Heart right ventricle (tissue), 16 donors: Measurements from ENCODE around the gene VPS13C. TPM values are rescaled to one million over a fixed set of nuclear protein-coding genes. Genes with fewer than 3 reads are reported as not detected.
A peak's percentile ranks its signal among the peaks of the same experiment; 100 is the strongest.
"Not testable (repeated sequence)": the region's sequence is repeated elsewhere in the genome, so short reads cannot be mapped to it uniquely, and the experiment has no call there.

Experiments used
- ATAC-seq, 8 donors: fragments of 200-7000 bp; cut with Tn5 transposase; one replicate each; pipeline ENCODE4 v1.9.1; 2020; ENCODE audit warnings: mild to moderate bottlenecking in 8 of 8, moderate library complexity in 8 of 8, moderate number of reproducible peaks in 1 of 8
- DNase-seq, 2 donors: peaks; one replicate each; pipeline ENCODE4 v3.0.0-alpha.2; 2020
- H3K27ac ChIP-seq, 10 donors: fragments of 200-600 bp; sonication (generic) in 2 of 10; one replicate each; pipeline versions ENCODE4 v1.5.0 to v1.8.0; 2020 to 2022; ENCODE audit warnings: mild to moderate bottlenecking in 3 of 10
- H3K27me3 ChIP-seq, 7 donors: fragments of 200-600 bp; one replicate each; pipeline ENCODE4 v1.8.0; 2021 to 2022; ENCODE audit warnings: mild to moderate bottlenecking in 2 of 7
- H3K36me3 ChIP-seq, 9 donors: fragments of 200-600 bp; sonication (generic) in 1 of 9; one replicate each; pipeline versions ENCODE4 v1.5.0 to v1.8.0; 2020 to 2022; ENCODE audit warnings: mild to moderate bottlenecking in 2 of 9
- H3K4me1 ChIP-seq, 9 donors: fragments of 200-600 bp; sonication (generic) in 1 of 9; one replicate each; pipeline versions ENCODE4 v1.5.0 to v1.8.0; 2020 to 2022; ENCODE audit warnings: mild to moderate bottlenecking in 4 of 9
- H3K4me3 ChIP-seq, 10 donors: fragments of 200-600 bp; sonication (generic) in 2 of 10; one replicate each; pipeline versions ENCODE4 v1.5.0 to v1.8.0; 2020 to 2022; ENCODE audit warnings: mild to moderate bottlenecking in 7 of 10, moderate library complexity in 2 of 10
- H3K9me3 ChIP-seq, 11 donors: fragments of 200-600 bp in 10 of 11; sonication (generic) in 2 of 11; one replicate each; pipeline versions ENCODE4 v1.5.0 to v1.8.0; 2013 to 2022; ENCODE audit warnings: mild to moderate bottlenecking in 2 of 11, control low read depth in 1 of 11, moderate library complexity in 1 of 11
- WGBS, 2 donors: extraction: QIAGEN DNeasy Blood & Tissue Kit; methylation state at CpG; one replicate each; pipeline ENCODE4 v1.1.7; 2013; ENCODE audit warnings: inconsistent platforms in 1 of 2; 5-methylcytosine and 5-hydroxymethylcytosine counted together
- intact Hi-C, 10 donors: fragments of 100-400 bp; cut with DNase I; formaldehyde crosslinking; loops; one replicate each; pipeline versions ENCODE4 v1.11.1 to v1.14.2; 2022
- polyA plus RNA-seq, 2 donors: library from polyadenylated mRNA; stranded (reverse); fragments of 200-250 nt; gene quantifications; one replicate each; pipeline ENCODE4 v1.2.3, GENCODE V29; 2013
- total RNA-seq, 10 donors: library from RNA; stranded (reverse); fragmentation: NEBNext Ultra II Directional in 3 of 10; extraction: Animal tissue kit (Norgen Biotek cat#: 25700) in 3 of 10; gene quantifications; one replicate each; pipeline versions ENCODE4 v1.2.1 to v1.2.4, GENCODE V29; 2021 to 2023
- TF ChIP-seq, protein P1 (sequence below), 9 donors: fragments of 200-600 bp; sonication (generic) in 2 of 9; IDR thresholded peaks; one replicate each; pipeline versions ENCODE4 v1.5.0 to v1.8.0; 2021 to 2022; ENCODE audit warnings: antibody characterized with exemption in 9 of 9, mild to moderate bottlenecking in 5 of 9, moderate library complexity in 1 of 9
- donor health status: Arrhythmogenic right ventricular cardiomyopathy.
- donor health status: ischemic (EF 13 %, LVEDD 7.1; RV severe dilation, severe dysfunction).
- donor health status: healthy with polysubstance abuse.
- donor health status: DM: no; HTN: yes; CAD: no.
- donor health status: DM: no; HTN: no; CAD: no.
- donor health status: ischemic (EF 25% LVEDD 6.9; RV normal size, moderate dysfunction).
- donor health status: ischemic (EF 25% LVEDD 5.7; RV mildly dilated, moderate dysfunction).
- donor health status: healthy.
- donor health status: DM: yes; HTN: yes; CAD: no.
- donor health status: Ischemic cardiomyopathy.
- donor health status: ischemic (EF 35%, LVEDD 5.7; RV mildly dilated, moderate dysfunction).
- donor health status: nonischemic (EF 11% LVEDD 7.7; RV severe dilation, severe dysfunction).
- donor health status: DM: yes; HTN: yes; CAD: no.
- donor health status: PGD.
- donor health status: ischemic (EF 29% LVEDD 5.4; RV normal size, mild dysfunction).
- donor health status: nonischemic (EF 23%, LVEDD 6.1; RV moderate dilation, normal function).

Gene VPS13C
- total and polyA plus RNA-seq, 12 donors = 7.3 to 59.0 (median 39.6) TPM

DNA sequence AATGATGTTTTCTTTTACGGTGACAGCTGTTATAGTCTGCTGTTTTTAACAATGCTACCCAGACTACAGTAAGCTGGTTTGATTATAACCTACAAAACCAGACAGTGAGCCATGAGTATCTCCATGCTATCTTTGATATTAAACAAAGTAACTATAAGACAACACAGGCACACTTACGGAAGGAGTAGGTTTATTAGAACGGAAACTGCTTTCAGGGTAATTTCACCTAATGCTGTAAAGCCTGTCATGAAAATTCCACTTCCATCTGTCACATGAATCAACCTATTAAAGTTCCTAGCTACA lies 33.0 kb downstream of the VPS13C start:
- no peaks in the 10 kb centered on the region for H3K9me3 ChIP-seq
- H3K27ac ChIP-seq = no peak overlapping the region
- H3K4me1 ChIP-seq = peaks cover 0 to 17% (median 0%) of the 10 kb centered on the region in 9 donors
- H3K4me3 ChIP-seq = no peak overlapping the region
- intact Hi-C loops = loop anchor here in 1 of 10 donors (10.0 kb wide), 1 partner anchor 62 kb away; no protein-coding TSS in a partner anchor
- no peaks in the 10 kb centered on the region for H3K27me3 ChIP-seq
- DNase-seq (no peak), ATAC-seq (no peak)
- peaks cover 0 to 61% (median 17%) of the 10 kb centered on the region in 9 donors for H3K36me3 ChIP-seq
- TF ChIP-seq, protein P1, sequence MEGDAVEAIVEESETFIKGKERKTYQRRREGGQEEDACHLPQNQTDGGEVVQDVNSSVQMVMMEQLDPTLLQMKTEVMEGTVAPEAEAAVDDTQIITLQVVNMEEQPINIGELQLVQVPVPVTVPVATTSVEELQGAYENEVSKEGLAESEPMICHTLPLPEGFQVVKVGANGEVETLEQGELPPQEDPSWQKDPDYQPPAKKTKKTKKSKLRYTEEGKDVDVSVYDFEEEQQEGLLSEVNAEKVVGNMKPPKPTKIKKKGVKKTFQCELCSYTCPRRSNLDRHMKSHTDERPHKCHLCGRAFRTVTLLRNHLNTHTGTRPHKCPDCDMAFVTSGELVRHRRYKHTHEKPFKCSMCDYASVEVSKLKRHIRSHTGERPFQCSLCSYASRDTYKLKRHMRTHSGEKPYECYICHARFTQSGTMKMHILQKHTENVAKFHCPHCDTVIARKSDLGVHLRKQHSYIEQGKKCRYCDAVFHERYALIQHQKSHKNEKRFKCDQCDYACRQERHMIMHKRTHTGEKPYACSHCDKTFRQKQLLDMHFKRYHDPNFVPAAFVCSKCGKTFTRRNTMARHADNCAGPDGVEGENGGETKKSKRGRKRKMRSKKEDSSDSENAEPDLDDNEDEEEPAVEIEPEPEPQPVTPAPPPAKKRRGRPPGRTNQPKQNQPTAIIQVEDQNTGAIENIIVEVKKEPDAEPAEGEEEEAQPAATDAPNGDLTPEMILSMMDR (IDR thresholded peaks at IDR 0.05) = no peak
- WGBS, 2 donors = 74 to 86% methylated on average over 3 of the region's 3 CpGs

DNA sequence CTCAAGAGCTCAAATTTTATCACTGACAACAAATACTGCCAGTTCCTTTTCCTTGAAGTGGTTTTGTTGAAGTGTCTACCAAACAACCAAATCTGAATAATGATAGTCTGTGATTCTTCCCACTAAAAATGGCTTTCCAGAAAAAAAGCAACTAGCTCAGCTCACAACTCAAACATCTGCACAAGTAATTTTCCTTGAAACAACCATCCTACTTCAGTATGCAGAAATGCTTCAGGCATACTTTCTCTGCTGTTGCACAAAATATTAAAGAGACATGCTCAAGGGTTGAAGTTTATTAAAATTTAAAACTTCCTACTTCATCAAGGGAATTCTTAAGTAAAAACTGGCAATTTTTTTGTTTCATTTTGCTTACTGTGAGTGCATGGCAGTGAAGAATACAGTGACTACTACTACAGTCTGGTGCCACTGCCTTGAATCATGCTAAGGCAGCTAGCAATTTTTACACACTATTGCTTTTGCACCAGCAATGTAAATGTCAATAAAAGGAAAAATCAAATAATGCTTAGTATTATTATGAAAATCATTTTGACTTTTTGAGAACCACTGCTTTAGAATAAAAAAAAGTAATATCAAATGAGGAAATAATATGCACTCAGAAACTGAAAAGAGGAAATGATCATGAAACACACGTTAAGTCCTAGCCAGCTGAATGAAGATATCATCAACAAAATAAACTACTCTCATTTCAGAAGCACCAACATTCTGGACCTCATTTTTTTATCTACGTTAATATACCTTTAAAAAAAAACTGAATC lies 33.6 kb downstream of the VPS13C start:
- Histone ChIP-seq H3K4me1 (peaks cover 0 to 17% (median 0%) of the 10 kb centered on the region in 9 donors), H3K9me3 (no peaks in the 10 kb centered on the region), H3K36me3 (peaks cover 0 to 61% (median 17%) of the 10 kb centered on the region in 9 donors), H3K27ac (no peak overlapping the region), H3K4me3 (no peak overlapping the region), H3K27me3 (no peaks in the 10 kb centered on the region)
- TF ChIP-seq, protein P1 (IDR thresholded peaks at IDR 0.05) = no peak
- WGBS, 2 donors = 63 to 73% methylated on average over 2 of the region's 2 CpGs
- intact Hi-C loops = loop anchor here in 1 of 10 donors (10.0 kb wide), 1 partner anchor 62 kb away; no protein-coding TSS in a partner anchor
- ATAC-seq = no peak
- no peak for DNase-seq

DNA sequence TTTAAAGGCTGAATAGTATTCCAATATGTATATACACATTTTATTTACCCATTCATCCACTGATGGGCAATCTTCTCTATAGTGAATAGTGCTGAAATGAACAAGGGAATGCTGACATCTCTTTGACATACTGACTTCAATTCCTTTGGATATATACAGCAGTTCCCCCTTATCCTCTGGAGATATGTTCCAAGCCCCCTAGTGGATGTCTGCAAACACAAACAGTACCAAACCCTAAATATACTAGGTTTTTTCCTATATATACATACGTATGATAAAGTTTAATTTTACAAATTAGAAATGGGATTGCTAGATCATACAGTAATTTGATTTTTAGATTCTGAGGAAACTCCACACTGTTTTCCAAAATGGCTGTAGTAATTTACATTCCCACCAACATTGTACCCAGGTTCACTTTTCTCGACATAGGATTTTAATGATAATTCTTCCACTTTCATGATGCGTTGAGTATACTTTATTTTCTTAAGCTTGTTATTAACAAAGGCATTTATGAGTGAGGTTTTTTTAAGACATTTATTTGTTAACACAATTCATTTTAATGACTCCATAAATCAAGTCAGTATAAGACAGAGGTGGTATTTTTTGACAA lies 38.2 kb downstream of the VPS13C start:
- Histone ChIP-seq H3K27ac (no peak overlapping the region), H3K36me3 (peaks cover 0 to 70% (median 24%) of the 10 kb centered on the region in 9 donors), H3K4me1 (peaks cover 0 to 17% (median 0%) of the 10 kb centered on the region in 9 donors), H3K27me3 (no peaks in the 10 kb centered on the region), H3K4me3 (no peak overlapping the region), H3K9me3 (peaks cover 0 to 7% (median 0%) of the 10 kb centered on the region in 11 donors)
- ATAC-seq (no peak), DNase-seq (no peak)
- intact Hi-C loops = loop anchor here in 1 of 10 donors (10.0 kb wide), 1 partner anchor 57 kb away; no protein-coding TSS in a partner anchor
- TF ChIP-seq, protein P1 (IDR thresholded peaks at IDR 0.05) = peak in 2 of 9 donors; percentile 9 to 27
- WGBS, 2 donors = 96 to 97% methylated on average over 3 of the region's 3 CpGs

DNA sequence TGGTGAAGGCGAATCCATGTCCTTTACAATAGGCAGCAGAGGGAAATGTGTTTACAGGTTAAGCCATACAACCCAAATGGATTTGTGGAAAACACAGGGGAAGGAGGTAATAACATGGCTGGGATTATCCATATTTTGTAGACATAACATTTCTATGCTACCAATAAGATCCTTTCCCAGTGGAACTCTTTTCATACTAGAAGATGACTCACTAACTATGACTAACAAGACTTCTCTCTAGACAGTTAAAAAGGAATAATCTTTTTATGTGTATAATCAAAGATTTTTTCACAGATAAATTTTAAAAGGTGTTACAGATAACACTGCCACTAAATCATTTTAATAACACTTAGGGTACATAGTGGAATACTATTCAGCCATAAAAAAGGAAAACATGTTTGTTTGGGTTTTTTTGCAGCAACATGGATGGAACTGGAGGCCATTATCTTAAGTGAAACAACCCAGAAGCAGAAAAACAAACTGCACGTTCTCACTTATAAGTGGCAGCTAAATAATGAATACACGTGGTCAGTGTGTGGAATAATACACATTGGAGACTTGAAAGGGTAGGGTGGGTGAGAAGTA lies 39.6 kb downstream of the VPS13C start:
- TF ChIP-seq, protein P1 (IDR thresholded peaks at IDR 0.05) = no peak
- intact Hi-C loops = loop anchor here in 1 of 10 donors (10.0 kb wide), 1 partner anchor 56 kb away; no protein-coding TSS in a partner anchor
- no peak for DNase-seq
- ATAC-seq = no peak
- Histone ChIP-seq H3K4me3 (no peak overlapping the region), H3K36me3 (peaks cover 0 to 65% (median 24%) of the 10 kb centered on the region in 9 donors), H3K4me1 (peaks cover 0 to 4% (median 0%) of the 10 kb centered on the region in 9 donors), H3K27ac (no peak overlapping the region), H3K9me3 (peaks cover 0 to 7% (median 0%) of the 10 kb centered on the region in 11 donors), H3K27me3 (no peaks in the 10 kb centered on the region)
- WGBS, 2 donors = 94 to 98% methylated on average over 3 of the region's 3 CpGs

DNA sequence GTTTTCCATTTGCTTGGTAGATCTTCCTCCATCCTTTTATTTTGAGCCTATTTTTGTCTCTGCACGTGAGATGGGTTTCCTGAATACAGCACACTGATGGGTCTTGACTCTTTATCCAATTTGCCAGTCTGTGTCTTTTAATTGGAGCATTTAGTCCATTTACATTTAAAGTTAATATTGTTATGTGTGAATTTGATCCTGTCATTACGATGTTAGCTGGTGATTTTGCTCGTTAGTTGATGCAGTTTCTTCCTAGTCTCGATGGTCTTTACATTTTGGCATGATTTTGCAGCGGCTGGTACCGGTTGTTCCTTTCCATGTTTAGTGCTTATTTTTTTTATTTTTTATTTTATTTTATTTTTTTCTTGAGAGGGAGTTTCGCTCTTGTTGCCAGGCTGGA lies 54.9 kb downstream of the VPS13C start:
- H3K27me3 ChIP-seq, H3K4me1 ChIP-seq, intact Hi-C loops, ATAC-seq, H3K4me3 ChIP-seq, DNase-seq, H3K27ac ChIP-seq, H3K9me3 ChIP-seq: not testable (repeated sequence)
- H3K36me3 ChIP-seq = peaks cover 0 to 60% (median 24%) of the 10 kb centered on the region in 9 donors
- WGBS, 2 donors = 99 to 100% methylated on average over 5 of the region's 7 CpGs
